G401 (cell line): ENCODE measurements around the gene BLOC1S1. TPM values are rescaled to one million over a fixed set of nuclear protein-coding genes. Genes with fewer than 3 reads are reported as not detected.

Experiments used
- DNase-seq: peaks from one replicate; pipeline ENCODE4 v3.0.0-alpha.2; 2015; ENCODE audit warnings: low spot score
- in situ Hi-C: cut with HindIII; loops from 2 replicates; pipeline ENCODE4 v1.10.0; 2016; ENCODE audit warnings: low sequenced_read_pairs, mixed read lengths
- total RNA-seq: library from RNA; depleted of rRNA; stranded (reverse); fragments of >200 nt; shearing (Covaris generic); gene quantifications from 2 replicates; pipeline ENCODE4 v1.2.3, GENCODE V29; 2014; rRNA removed

BLOC1S1 gene
- total RNA-seq = 60.2 and 73.7 TPM in 2 replicates

DNA sequence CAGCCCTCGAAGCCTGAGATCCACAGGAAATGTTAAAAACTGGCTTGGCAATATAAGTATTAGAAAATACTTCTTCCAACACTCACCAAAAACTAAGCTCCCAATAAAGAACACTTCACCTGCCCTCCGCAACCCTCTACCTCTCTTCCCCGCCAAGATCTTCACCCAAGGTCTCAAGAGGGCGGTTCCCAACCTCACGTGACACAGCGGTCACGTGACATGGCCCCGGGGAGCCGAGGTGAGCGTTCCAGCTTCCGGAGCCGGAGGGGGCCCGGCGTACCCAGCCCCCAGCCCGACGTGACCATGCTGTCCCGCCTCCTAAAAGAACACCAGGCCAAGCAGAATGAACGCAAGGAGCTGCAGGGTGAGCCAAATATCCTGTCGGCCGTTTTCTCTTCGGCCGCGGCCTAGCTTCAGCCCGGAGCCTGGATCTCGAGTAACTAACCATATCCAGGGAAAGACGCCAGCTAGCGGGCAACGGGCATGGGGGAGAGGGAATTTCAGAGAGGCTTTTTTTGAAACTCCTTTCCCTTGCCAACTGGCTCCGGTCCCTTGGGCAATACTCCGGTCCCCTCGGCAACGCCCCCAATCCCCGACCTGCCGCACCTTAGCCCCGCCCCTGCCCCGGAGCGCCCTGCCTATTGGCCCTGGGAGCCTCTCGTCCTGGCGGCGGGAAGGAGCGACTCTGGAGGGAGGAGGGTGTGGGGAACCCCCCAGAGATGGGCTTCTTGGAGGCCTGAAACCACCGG lies at the start of gene BLOC1S1:
Gene BLOC1S1 (plus strand): TSS at position 214 of the 749 bp plus-strand sequence. CDS start 6 bp downstream, at position 220.
- in situ Hi-C loops = no loop called here
- DNase-seq = peak; percentile 92

GRCh38 chr12:55666508-55666907 lies 49.3 kb upstream of the BLOC1S1 start:
- DNase-seq = no peak
- in situ Hi-C loops = no loop called here

DNA sequence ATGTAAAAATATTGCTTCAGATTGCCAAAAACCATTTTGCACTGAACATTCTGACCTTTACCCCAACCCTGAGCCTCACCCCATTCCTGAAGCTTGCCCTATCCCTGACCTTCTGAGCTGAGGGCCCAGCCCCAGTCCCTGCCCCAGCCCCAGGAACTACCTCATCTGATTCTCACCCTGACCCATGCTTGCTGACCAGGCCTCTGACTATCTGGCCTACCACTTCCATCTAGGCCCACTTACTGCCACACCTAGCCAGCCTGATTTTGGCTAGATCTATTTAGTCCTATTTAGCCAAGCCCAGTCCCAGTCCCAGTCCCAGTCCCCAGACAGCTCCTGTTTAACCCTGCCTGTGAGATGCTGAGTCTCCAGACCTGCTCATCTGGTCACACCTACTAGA lies 45.6 kb upstream of the BLOC1S1 start:
- in situ Hi-C loops = no loop called here
- no peak for DNase-seq

DNA sequence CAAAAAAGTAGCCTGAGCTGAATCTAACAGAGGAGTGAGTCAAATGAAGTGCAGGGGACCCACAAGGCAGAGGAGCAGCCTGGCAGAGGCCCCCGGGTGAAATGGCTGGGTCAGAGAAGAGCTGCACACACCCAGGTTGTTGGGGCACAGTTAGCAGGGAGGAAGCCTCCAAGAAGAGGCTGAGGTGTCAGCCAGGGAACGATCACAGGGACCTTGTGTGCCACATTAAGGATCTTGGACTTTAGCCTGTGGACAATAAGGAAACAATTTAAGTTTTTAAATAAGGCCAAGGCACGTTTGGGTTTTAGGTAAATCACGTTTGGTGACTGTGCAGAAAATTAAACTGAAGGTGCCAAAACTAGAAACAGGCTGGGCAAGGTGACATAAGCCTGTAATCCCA lies 44.1 kb upstream of the BLOC1S1 start:
- DNase-seq = no peak
- in situ Hi-C loops = no loop called here

DNA sequence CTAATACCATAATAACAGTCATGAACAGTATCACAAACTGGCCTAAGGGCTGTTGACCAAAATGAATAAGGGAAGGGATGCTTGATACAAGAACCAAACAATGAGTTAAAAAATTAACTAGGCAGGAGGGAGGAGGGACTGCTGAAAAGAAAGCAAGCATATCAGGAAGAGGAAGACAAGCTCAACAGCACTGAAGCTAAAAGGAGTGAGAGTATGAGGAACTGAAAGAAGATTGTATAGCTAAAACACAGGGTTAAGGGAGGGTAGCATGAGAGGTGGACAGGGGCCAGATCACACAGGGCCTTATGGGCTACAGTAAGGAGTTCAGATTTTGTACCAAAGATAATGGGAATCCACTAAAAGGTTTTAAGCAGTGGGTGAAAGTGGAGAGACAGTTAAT lies 42.2 kb upstream of the BLOC1S1 start:
- in situ Hi-C loops = no loop called here
- DNase-seq = no peak

DNA sequence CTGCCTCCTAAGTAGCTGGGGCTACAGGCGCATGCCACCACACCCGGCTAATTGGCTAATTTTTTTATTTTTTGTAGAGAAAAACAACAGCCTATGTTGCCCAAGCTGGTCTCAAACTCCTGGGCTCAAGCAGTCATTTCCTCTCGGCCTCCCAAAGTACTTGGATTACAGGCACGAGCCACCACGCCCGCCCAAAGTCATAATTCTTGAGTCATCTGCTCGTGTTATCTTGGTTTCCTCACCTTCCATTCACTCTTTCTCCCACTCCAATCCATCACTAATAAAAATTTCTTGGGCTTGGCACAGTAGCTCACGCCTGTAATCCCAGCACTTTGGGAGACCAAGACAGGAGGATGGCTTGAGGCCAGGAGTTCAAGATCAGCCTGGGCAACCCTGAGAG lies 40.2 kb upstream of the BLOC1S1 start:
- in situ Hi-C loops = no loop called here
- no peak for DNase-seq

- in situ Hi-C loops = no loop called here
- no peak for DNase-seq
Measured at GRCh38 chr12:55676707-55677106, 39.1 kb upstream of the BLOC1S1 start.

DNA sequence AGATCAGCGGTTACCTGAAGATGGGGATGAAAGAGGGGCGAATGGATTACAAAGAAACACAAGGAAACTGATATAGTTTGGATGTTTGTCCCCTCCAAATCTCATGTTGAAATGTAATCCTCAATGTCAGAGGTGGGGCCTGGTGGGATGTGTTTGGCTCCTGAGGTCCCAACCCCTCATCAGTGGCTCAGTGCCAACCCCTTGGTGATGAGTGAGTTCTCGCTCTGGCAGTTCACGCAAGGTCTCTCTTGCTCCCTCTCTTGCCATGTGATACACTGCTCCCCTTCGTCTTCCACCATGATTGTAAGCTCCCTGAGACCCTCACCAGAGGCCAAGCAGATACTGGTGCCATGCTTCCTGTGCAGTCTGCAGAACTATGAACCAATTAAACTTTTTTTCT lies 36.2 kb upstream of the BLOC1S1 start:
- DNase-seq = no peak
- in situ Hi-C loops = no loop called here

DNA sequence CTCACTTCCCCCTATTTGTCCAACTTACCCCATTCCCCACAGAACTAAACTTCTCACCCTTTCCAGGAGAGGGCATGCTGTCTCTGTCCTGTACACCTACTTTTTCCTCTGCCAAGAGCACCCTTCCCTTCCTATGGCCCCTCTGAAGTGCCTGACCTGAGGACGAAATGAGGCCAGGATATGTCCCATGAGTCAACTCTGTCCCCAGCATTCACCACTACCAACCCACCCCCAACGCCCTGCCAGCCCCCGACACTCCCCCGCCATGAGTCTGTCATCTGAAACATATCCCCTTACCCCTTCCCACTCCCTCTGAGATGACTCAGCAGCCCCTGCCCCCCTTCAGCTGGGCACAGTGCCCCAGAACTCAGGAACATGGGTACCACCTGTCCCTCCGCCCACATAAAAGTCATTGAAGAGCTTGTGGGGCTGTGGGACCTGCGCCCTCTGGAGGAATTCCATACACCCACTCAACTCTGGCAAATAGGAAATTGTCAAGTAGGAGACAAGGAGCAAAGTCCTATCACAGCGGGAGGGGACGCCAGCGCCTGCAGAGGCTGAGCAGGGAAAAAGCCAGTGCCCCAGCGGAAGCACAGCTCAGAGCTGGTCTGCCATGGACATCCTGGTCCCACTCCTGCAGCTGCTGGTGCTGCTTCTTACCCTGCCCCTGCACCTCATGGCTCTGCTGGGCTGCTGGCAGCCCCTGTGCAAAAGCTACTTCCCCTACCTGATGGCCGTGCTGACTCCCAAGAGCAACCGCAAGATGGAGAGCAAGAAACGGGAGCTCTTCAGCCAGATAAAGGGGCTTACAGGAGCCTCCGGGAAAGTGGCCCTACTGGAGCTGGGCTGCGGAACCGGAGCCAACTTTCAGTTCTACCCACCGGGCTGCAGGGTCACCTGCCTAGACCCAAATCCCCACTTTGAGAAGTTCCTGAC lies 34.4 kb upstream of the BLOC1S1 start:
- in situ Hi-C loops = no loop called here
- DNase-seq = peak; percentile 11

- no peak for DNase-seq
- in situ Hi-C loops = no loop called here
Measured at GRCh38 chr12:55682087-55682796, 33.6 kb upstream of the BLOC1S1 start.

DNA sequence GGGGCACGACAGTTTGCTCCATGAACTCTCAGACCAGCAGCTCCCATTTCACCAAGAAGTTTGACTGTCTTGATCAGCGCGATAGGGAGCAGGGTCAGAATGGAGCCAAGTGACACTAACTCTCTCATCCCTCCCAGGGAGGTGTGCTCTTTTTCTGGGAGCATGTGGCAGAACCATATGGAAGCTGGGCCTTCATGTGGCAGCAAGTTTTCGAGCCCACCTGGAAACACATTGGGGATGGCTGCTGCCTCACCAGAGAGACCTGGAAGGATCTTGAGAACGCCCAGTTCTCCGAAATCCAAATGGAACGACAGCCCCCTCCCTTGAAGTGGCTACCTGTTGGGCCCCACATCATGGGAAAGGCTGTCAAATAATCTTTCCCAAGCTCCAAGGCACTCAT lies 32.2 kb upstream of the BLOC1S1 start:
- in situ Hi-C loops = no loop called here
- no peak for DNase-seq

DNA sequence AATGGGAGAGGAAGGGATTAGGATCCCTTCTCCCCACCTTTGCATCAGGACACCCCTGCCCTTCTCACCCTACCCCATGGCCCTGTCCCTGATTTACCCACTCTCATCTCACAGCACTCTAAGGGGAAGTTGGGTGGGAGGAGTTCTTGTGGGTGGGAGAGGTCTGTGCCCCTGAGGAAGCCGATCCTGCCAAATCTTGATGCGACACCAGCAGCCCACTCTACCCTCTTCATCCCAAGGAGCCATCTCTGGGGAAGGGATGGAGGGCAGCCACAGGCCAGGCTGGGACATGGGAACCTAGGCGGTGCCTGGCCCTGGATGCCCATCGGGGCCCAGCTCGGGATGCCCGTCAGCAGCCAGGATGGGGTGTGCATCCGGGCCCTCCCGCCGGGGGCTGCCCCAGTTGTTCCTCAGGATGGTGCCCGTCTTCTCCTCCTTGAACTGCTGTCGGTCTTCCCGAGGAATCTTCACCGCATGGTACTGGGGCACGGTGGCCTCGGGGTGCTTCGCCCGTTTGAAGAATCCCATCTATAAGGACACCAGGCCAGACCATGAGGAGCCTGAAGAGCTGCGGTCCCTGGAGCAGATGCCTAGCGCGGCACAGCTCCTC lies 31.0 kb upstream of the BLOC1S1 start:
- no peak for DNase-seq
- in situ Hi-C loops = no loop called here

DNA sequence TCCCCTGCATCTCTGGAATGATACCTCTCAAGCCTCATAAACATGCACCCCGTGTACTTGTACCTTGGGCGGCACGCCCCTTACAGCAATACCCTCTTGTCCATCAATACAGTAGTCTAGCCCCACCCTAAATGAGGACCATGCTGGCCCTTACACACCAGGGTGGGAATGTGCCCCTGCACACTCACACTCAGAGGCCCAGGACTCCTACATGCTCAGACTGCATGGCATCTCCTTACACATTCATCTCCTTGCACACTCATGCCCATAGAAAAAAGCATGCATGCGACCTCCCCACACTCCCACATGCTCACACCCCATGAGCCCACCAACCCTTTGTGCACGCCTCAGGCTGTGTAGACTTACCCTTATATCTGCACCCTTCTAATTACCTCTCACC lies 30.2 kb upstream of the BLOC1S1 start:
- in situ Hi-C loops = no loop called here
- no peak for DNase-seq

DNA sequence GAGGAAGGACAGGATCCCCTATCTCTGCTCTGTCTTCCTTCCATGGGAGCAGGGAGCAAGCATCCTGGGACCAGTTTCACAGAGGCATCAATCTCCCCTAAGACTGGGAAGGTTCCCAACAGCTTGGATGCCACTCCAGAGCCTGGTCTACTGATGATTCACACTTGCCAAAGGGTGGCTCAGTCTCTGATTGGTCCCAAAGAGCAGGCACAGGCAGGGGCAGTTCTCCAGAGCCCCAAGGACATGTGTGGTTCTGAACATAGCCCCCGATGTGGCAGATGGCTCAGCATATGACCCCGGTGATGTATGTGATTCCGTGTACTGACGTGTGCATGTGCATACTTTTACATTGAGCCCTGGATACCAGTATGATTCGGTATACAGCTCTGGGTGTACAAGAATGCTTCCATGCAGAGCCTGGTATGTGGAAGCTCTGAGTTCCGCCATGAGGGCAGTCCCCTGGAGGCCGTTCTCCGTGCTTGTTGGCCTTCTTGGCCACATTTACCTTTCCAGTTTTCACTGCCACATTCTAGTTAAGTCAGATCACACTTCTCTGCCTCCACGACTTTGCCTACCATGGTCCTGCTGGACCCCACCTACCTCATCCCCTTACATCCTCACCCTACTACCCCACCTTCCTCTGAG lies 29.4 kb upstream of the BLOC1S1 start:
- DNase-seq = no peak
- in situ Hi-C loops = no loop called here

DNA sequence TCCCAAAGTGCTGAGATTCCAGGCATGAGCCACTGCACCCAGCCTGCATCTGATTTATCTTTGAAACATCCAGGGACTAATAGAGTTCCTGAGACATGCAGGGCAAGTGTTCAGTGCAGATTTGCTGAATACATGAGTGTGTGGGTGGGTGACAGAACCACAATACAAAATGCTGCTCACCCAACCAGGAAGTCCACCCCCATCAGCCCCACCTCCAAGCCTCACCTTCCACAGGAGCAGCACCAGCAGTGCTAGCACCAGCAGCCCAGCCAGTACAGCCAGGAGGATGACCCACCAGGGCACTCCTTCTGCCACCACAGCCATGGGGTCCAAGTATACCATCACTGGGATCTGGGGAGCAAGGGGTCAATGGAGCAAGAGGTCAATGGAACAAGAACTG lies 28.1 kb upstream of the BLOC1S1 start:
- no peak for DNase-seq
- in situ Hi-C loops = no loop called here

DNA sequence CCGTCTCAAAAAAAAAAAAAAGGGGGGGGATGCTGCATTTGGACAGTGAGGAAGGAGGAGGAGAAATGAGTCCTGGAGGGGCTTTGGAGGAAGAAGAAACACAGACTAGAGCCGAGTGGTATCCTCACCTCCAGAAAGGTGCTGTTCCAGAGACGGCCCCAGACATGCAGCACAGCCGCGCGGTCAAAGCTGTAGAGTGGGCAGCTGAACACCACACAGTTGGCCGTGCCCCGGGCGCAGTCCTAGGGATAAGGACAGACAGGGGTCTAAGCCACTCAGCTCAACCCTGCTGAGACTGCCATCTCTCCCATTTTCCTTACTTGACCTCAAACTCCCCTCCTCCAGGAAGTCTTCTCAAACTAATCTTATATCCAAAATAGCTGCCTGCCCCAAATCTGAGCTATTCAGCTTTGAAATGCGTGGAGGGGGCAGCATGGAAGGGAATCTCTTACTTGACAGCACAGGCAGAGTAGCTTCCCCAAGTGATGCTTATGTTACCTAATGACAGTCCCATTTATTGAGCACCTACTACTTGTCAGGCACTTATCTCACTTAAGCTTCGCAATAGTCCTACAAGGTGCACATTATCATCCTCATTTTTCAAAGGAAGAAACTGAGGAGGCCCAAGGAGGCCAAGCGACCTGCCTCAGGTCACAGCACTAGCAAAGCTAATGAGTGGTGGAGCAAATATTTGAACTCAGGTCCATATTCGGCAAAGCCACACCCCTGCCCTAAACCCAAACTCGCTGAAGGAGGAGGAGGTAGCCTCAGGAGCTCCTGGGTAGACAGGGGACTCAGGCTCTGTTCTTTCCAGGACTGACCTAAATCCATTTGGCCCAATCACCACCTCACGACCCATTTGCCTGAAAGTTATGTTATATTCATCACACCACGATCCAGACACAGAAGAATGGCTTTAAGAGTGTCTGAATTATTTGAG lies 26.9 kb upstream of the BLOC1S1 start:
- in situ Hi-C loops = no loop called here
- DNase-seq = no peak

GRCh38 chr12:55692631-55693322 lies 23.1 kb upstream of the BLOC1S1 start:
- no peak for DNase-seq
- in situ Hi-C loops = no loop called here
